GM19372 (cell line): ENCODE measurements around the gene CTDP1.

Source experiments
- ATAC-seq: cut with Tn5 transposase; IDR thresholded peaks from one replicate; pipeline ENCODE4 v1.9.1; 2021; ENCODE audit warnings: mild to moderate bottlenecking, low read depth, moderate library complexity; ENCODE audit not compliant: unreplicated experiment

Gene CTDP1

GRCh38 chr18:79697178-79697577 lies 17.6 kb downstream of the CTDP1 start:
- no peak for ATAC-seq

- ATAC-seq, result no peak
These were observed 18.4 kb downstream of the CTDP1 start for GRCh38 chr18:79697976-79698375.

- no peak for ATAC-seq
These were observed 19.2 kb downstream of the CTDP1 start for GRCh38 chr18:79698668-79699335.

- ATAC-seq, result no peak
These were observed 20.1 kb downstream of the CTDP1 start for GRCh38 chr18:79699653-79700052.

- no peak for ATAC-seq
These were observed 23.3 kb downstream of the CTDP1 start for GRCh38 chr18:79702906-79703305.

- ATAC-seq, result no peak
These were observed 25.0 kb downstream of the CTDP1 start for GRCh38 chr18:79704631-79705030.

GRCh38 chr18:79705272-79705671 lies 25.7 kb downstream of the CTDP1 start:
- no peak for ATAC-seq

GRCh38 chr18:79706006-79706405 lies 26.4 kb downstream of the CTDP1 start:
- no peak for ATAC-seq

GRCh38 chr18:79706658-79707057 lies 27.1 kb downstream of the CTDP1 start:
- no peak for ATAC-seq

GRCh38 chr18:79707239-79707638 lies 27.6 kb downstream of the CTDP1 start:
- ATAC-seq, result no peak

GRCh38 chr18:79707671-79708070 lies 28.1 kb downstream of the CTDP1 start:
- no peak for ATAC-seq

GRCh38 chr18:79708412-79708811 lies 28.8 kb downstream of the CTDP1 start:
- no peak for ATAC-seq

- no peak for ATAC-seq
These were observed 32.7 kb downstream of the CTDP1 start for GRCh38 chr18:79712206-79712857.

- ATAC-seq, result no peak
These were observed 33.7 kb downstream of the CTDP1 start for GRCh38 chr18:79713341-79713740.

- ATAC-seq, result no peak
These were observed 35.1 kb downstream of the CTDP1 start for GRCh38 chr18:79714531-79715240.

- no peak for ATAC-seq
These were observed 35.7 kb downstream of the CTDP1 start for GRCh38 chr18:79715280-79715679.

GRCh38 chr18:79717059-79717458 lies 37.5 kb downstream of the CTDP1 start:
- ATAC-seq, result no peak

GRCh38 chr18:79717555-79718074 lies 38.0 kb downstream of the CTDP1 start:
- ATAC-seq, result no peak

GRCh38 chr18:79718126-79718525 lies 38.5 kb downstream of the CTDP1 start:
- ATAC-seq, result no peak

GRCh38 chr18:79718878-79719477 lies 39.4 kb downstream of the CTDP1 start:
- no peak for ATAC-seq
